Adrenal gland (tissue), 12 donors: ENCODE measurements around the gene C17orf100. TPM values are rescaled to one million over a fixed set of nuclear protein-coding genes. Genes with fewer than 3 reads are reported as not detected.

Experiments used
- DNase-seq, 7 donors: peaks; one replicate each; pipeline ENCODE4 v3.0.0-alpha.2; 2019 to 2020
- H3K27ac ChIP-seq, 5 donors: fragments of 200-600 bp; sonication (generic) in 4 of 5; 1 replicate in 3 of 5; 2 replicates in 2 of 5; pipeline versions ENCODE4 v1.5.1 to v1.8.0; 2016 to 2020; ENCODE audit warnings: mild to moderate bottlenecking in 1 of 5
- H3K27me3 ChIP-seq: fragments of 200-600 bp; 2 replicates; pipeline ENCODE4 v1.8.0; 2021
- H3K36me3 ChIP-seq, 2 donors: fragments of 200-600 bp; replicated peaks in 1 of 2; 1 replicate in 1 of 2; 2 replicates in 1 of 2; pipeline versions ENCODE4 v1.5.1 to v1.8.0; 2018 to 2022
- H3K4me1 ChIP-seq, 2 donors: fragments of 200-600 bp; replicated peaks in 1 of 2; 1 replicate in 1 of 2; 2 replicates in 1 of 2; pipeline versions ENCODE4 v1.5.1 to v1.8.0; 2018 to 2021
- H3K4me3 ChIP-seq, 4 donors: fragments of 200-600 bp; sonication (generic) in 3 of 4; one replicate each; pipeline ENCODE4 v1.5.1; 2016 to 2018
- H3K9me3 ChIP-seq, 3 donors: fragments of 200-600 bp; sonication (generic) in 1 of 3; replicated peaks in 1 of 3; 1 replicate in 2 of 3; 2 replicates in 1 of 3; pipeline versions ENCODE4 v1.5.1 to v1.8.0; 2016 to 2021
- CTCF ChIP-seq, 6 experiments: fragments of 450-650 bp in 4 of 6; fragments of 200-600 bp in 2 of 6; sonication (generic) in 1 of 6; IDR thresholded peaks; 1 replicate in 5 of 6; 2 replicates in 1 of 6; pipeline versions ENCODE4 v1.5.1 to v1.8.0; 2016 to 2021; ENCODE audit warnings: antibody characterized with exemption in 6 of 6, mild to moderate bottlenecking in 2 of 6, moderate library complexity in 1 of 6
- POLR2A ChIP-seq, 2 donors: fragments of 450-650 bp; IDR thresholded peaks; one replicate each; pipeline ENCODE4 v1.6.1; 2017; ENCODE audit warnings: antibody characterized with exemption in 2 of 2, mild to moderate bottlenecking in 2 of 2, moderate library complexity in 1 of 2
- WGBS, 4 donors: extraction: QIAGEN DNeasy Blood & Tissue Kit in 2 of 4; methylation state at CpG; one replicate each; pipeline versions ENCODE4 v1.1.5 to v1.1.7; 2013 to 2017; 5-methylcytosine and 5-hydroxymethylcytosine counted together
- intact Hi-C, 2 donors: fragments of 100-400 bp; cut with DNase I; formaldehyde crosslinking; loops; one replicate each; pipeline versions ENCODE4 v1.14.1 to v1.15.0; 2022 to 2023
- microRNA-seq, 3 donors: library from miRNA; unstranded; fragments of <30 nt; microRNA quantifications; one replicate each; pipeline ENCODE4, GENCODE V29; 2017 to 2020
- polyA plus RNA-seq, 3 donors: library from polyadenylated mRNA; stranded (reverse); fragments of 200-250 nt in 2 of 3; fragments of 350-450 nt in 1 of 3; fragmentation: Illumina TruSeq in 1 of 3; extraction: RNeasy Lipid Tissue Mini Kit (QIAGEN cat#74804) in 1 of 3; gene quantifications; one replicate each; pipeline ENCODE4 v1.2.3, GENCODE V29; 2013 to 2014
- small RNA-seq, 2 donors: library from RNA; depleted of rRNA; stranded (forward); fragments of <200 nt; gene quantifications; one replicate each; pipeline ENCODE3, GENCODE V24; 2016
- total RNA-seq, 9 donors: library from RNA; depleted of rRNA in 4 of 9; stranded (reverse); fragments of >200 nt in 4 of 9; fragments of 120-200 nt in 1 of 9; fragmentation: NEBNext Ultra II Directional in 1 of 9; extraction: Animal tissue kit (Norgen Biotek cat#: 25700) in 1 of 9; gene quantifications; one replicate each; pipeline versions ENCODE4 v1.1.0 to v1.2.4, GENCODE V29; 2013 to 2023
- donor health status: healthy with polysubstance abuse.
- donor health status: Bipolar disorder and iron deficiency.
- donor health status: DM: yes; HTN: yes; CAD: no.
- donor health status: DM: no; HTN: no; CAD: no.
- donor health status: DM: no; HTN: no; CAD: no.
- donor health status: DM: yes; HTN: yes; CAD: no.

C17orf100 gene
- total and polyA plus RNA-seq, 12 donors: 0.87 to 3.6 (median 2.1) TPM

- intact Hi-C loops: no loop called here
Measured at GRCh38 chr17:6701719-6702118, 50.2 kb downstream of the C17orf100 start.

GRCh38 chr17:6702567-6703215 is 51.1 kb downstream of the C17orf100 start:
- no peak overlapping the region for H3K4me3 ChIP-seq
- no peaks in the 10 kb centered on the region for H3K27me3 ChIP-seq
- TF ChIP-seq CTCF (IDR thresholded peaks at IDR 0.05) (no peak), POLR2A (IDR thresholded peaks at IDR 0.05) (no peak)
- intact Hi-C loops: no loop called here
- WGBS, 4 donors: 85 to 91% (median 88%) methylated on average over 11 to 16 of the region's 16 CpGs
- no peak for DNase-seq
- H3K36me3 ChIP-seq: no peaks in the 10 kb centered on the region
- H3K27ac ChIP-seq: no peak overlapping the region
- H3K9me3 ChIP-seq: no peaks in the 10 kb centered on the region
- no peaks in the 10 kb centered on the region for H3K4me1 ChIP-seq

More at GRCh38 chr17:6701719-6702118, 50.2 kb downstream of the C17orf100 start:
- H3K4me3 ChIP-seq: no peak overlapping the region
- no peaks in the 10 kb centered on the region for H3K4me1 ChIP-seq
- no peaks in the 10 kb centered on the region for H3K9me3 ChIP-seq
- no peaks in the 10 kb centered on the region for H3K36me3 ChIP-seq
- WGBS, 4 donors: 23 to 42% (median 34%) methylated on average over 11 of the region's 11 CpGs
- no peaks in the 10 kb centered on the region for H3K27me3 ChIP-seq
- H3K27ac ChIP-seq: no peak overlapping the region
- peak in 3 of 7 donors; percentile 20 to 41 (median 20) for DNase-seq
- TF ChIP-seq CTCF (IDR thresholded peaks at IDR 0.05) (peak in 1 of 6 experiments; percentile 23), POLR2A (IDR thresholded peaks at IDR 0.05) (no peak)

Small RNA genes within 50 kb of the gene (microRNA-seq; reads per million reads assigned to microRNA genes)
- gene MIR4520-1 (0 reads per million in 3 donors), gene MIR4520-2 (0 reads per million in 3 donors)

Small RNA genes within 50 kb of the gene (small RNA-seq; reads per million reads assigned to genes)
- 0 reads per million in 2 donors for gene MIR4520-1

Other genes with a start within 250 kb of the C17orf100 start
- not detected for gene AIPL1, start 216.6 kb upstream of the C17orf100 start, total RNA-seq
- gene AIPL1, start 216.6 kb upstream of the C17orf100 start, polyA plus RNA-seq: not detected
- 1 to 10 TPM; 1.0 to 8.4 (median 5.4) TPM for gene PIMREG, start 207.3 kb upstream of the C17orf100 start, total RNA-seq
- 1 to 10 TPM in 1 of 3 donors, under 1 TPM in 2; 0.72 to 1.6 (median 0.98) TPM for gene PIMREG, start 207.3 kb upstream of the C17orf100 start, polyA plus RNA-seq
- 1 to 10 TPM; 1.4 to 9.8 (median 6.9) TPM for gene PITPNM3, start 95.2 kb upstream of the C17orf100 start, total RNA-seq
- gene PITPNM3, start 95.2 kb upstream of the C17orf100 start, polyA plus RNA-seq: 1 to 10 TPM; 1.1 to 9.3 (median 2.8) TPM
- 10 to 100 TPM in 8 of 9 donors, 1 to 10 TPM in 1; 5.1 to 21.8 (median 13.2) TPM for gene KIAA0753, start 11.1 kb upstream of the C17orf100 start, total RNA-seq
- gene KIAA0753, start 11.1 kb upstream of the C17orf100 start, polyA plus RNA-seq: 10 to 100 TPM in 2 of 3 donors, 1 to 10 TPM in 1; 8.4 to 13.3 (median 12.8) TPM
- 100 to 1,000 TPM in 6 of 9 donors, 10 to 100 TPM in 3; 64.6 to 224 (median 142) TPM for gene TXNDC17, start 10.7 kb upstream of the C17orf100 start, total RNA-seq
- 100 to 1,000 TPM; 114 to 223 (median 122) TPM for gene TXNDC17, start 10.7 kb upstream of the C17orf100 start, polyA plus RNA-seq
- gene MED31, start 157 bp upstream of the C17orf100 start, total RNA-seq: 10 to 100 TPM in 7 of 9 donors, 1 to 10 TPM in 2; 8.0 to 69.1 (median 24.9) TPM
- gene MED31, start 157 bp upstream of the C17orf100 start, polyA plus RNA-seq: 10 to 100 TPM; 17.5 to 57.3 (median 19.0) TPM
- gene SLC13A5, start 61.6 kb downstream of the C17orf100 start, total RNA-seq: 1 to 10 TPM in 7 of 9 donors, not detected in 2; 1.6 to 7.2 (median 5.3) TPM
- gene SLC13A5, start 61.6 kb downstream of the C17orf100 start, polyA plus RNA-seq: 1 to 10 TPM in 2 of 3 donors, under 1 TPM in 1; 0.97 to 2.9 (median 2.3) TPM
- 10 to 100 TPM; 12.7 to 45.4 (median 18.3) TPM for gene XAF1, start 104.3 kb downstream of the C17orf100 start, total RNA-seq
- gene XAF1, start 104.3 kb downstream of the C17orf100 start, polyA plus RNA-seq: 10 to 100 TPM; 22.3 to 73.4 (median 30.1) TPM
- under 1 TPM in 3 of 9 donors, not detected in 6; 0.14 to 0.35 (median 0.19) TPM for gene FBXO39, start 124.5 kb downstream of the C17orf100 start, total RNA-seq
- gene FBXO39, start 124.5 kb downstream of the C17orf100 start, polyA plus RNA-seq: under 1 TPM in 1 of 3 donors, not detected in 2; 0.48 TPM
- gene TEKT1, start 180.0 kb downstream of the C17orf100 start, total RNA-seq: under 1 TPM in 3 of 9 donors, not detected in 6; 0.06 to 0.18 (median 0.14) TPM
- gene TEKT1, start 180.0 kb downstream of the C17orf100 start, polyA plus RNA-seq: under 1 TPM in 1 of 3 donors, not detected in 2; 0.55 TPM